ENCODE data around the gene GFRA4.

Gene GFRA4

GRCh38 chr20:3687655-3688054, 24.5 kb upstream of the GFRA4 start:
- in situ Hi-C loops (cut with HindIII; ENCODE audit: low sequenced_read_pairs): no loop called here
- no peak for TF ChIP-seq CTCF (IDR thresholded peaks at IDR 0.05; ENCODE audit: low read depth, low read length)
- H3K4me3 ChIP-seq (ENCODE audit: low read depth, low read length): no peak overlapping the region
- DNase-seq (ENCODE audit: low read depth, low spot score): peak; percentile 63

- TF ChIP-seq CTCF (IDR thresholded peaks at IDR 0.05; ENCODE audit: low read depth, low read length): peak; percentile 38
- DNase-seq (ENCODE audit: low read depth, low spot score): peak; percentile 86
- no peak overlapping the region for H3K4me3 ChIP-seq (ENCODE audit: low read depth, low read length)
- in situ Hi-C loops (cut with HindIII; ENCODE audit: low sequenced_read_pairs): no loop called here
Measured at GRCh38 chr20:3686867-3687321, 23.7 kb upstream of the GFRA4 start.

- TF ChIP-seq CTCF (IDR thresholded peaks at IDR 0.05; ENCODE audit: low read depth, low read length): no peak
- H3K4me3 ChIP-seq (ENCODE audit: low read depth, low read length): no peak overlapping the region
- DNase-seq (ENCODE audit: low read depth, low spot score): no peak
- in situ Hi-C loops (cut with HindIII; ENCODE audit: low sequenced_read_pairs): no loop called here
Measured at GRCh38 chr20:3686421-3686820, 23.2 kb upstream of the GFRA4 start.

GRCh38 chr20:3685341-3685740, 22.1 kb upstream of the GFRA4 start:
- in situ Hi-C loops (cut with HindIII; ENCODE audit: low sequenced_read_pairs): no loop called here
- DNase-seq (ENCODE audit: low read depth, low spot score): no peak
- H3K4me3 ChIP-seq (ENCODE audit: low read depth, low read length): no peak overlapping the region
- TF ChIP-seq CTCF (IDR thresholded peaks at IDR 0.05; ENCODE audit: low read depth, low read length): no peak

GRCh38 chr20:3681931-3682781, 19.0 kb upstream of the GFRA4 start, which contains the start of gene ADAM33:
ADAM33 (minus strand) TSS chr20:3682010; CDS start chr20:3682004, 6 bp downstream.
- TF ChIP-seq CTCF (IDR thresholded peaks at IDR 0.05; ENCODE audit: low read depth, low read length): no peak
- in situ Hi-C loops (cut with HindIII; ENCODE audit: low sequenced_read_pairs): no loop called here
- DNase-seq (ENCODE audit: low read depth, low spot score): no peak
- peak within 1 kb of the TSS; percentile 44 for H3K4me3 ChIP-seq (ENCODE audit: low read depth, low read length)

GRCh38 chr20:3681352-3681930, 18.2 kb upstream of the GFRA4 start:
- DNase-seq (ENCODE audit: low read depth, low spot score): no peak
- in situ Hi-C loops (cut with HindIII; ENCODE audit: low sequenced_read_pairs): no loop called here
- no peak for TF ChIP-seq CTCF (IDR thresholded peaks at IDR 0.05; ENCODE audit: low read depth, low read length)
- peak overlapping the region; percentile 44 for H3K4me3 ChIP-seq (ENCODE audit: low read depth, low read length)
